ENCODE data around the gene ZNF827. TPM values are rescaled to one million over a fixed set of nuclear protein-coding genes. Genes with fewer than 3 reads are reported as not detected.

The ZNF827 gene
- total RNA-seq, 1 donor = 10.7 TPM

- H3K4me3 ChIP-seq (ENCODE audit: low read depth, low read length) = no peak overlapping the region
- no peak for TF ChIP-seq CTCF (IDR thresholded peaks at IDR 0.05; ENCODE audit: insufficient read depth, low read length)
- DNase-seq (ENCODE audit: low read depth) = no peak
Observed at GRCh38 chr4:145799223-145799622, 139.4 kb downstream of the ZNF827 start.

GRCh38 chr4:145797278-145797677 lies 141.3 kb downstream of the ZNF827 start:
- H3K4me3 ChIP-seq (ENCODE audit: low read depth, low read length) = no peak overlapping the region
- DNase-seq (ENCODE audit: low read depth) = no peak
- TF ChIP-seq CTCF (IDR thresholded peaks at IDR 0.05; ENCODE audit: insufficient read depth, low read length) = no peak

- no peak overlapping the region for H3K4me3 ChIP-seq (ENCODE audit: low read depth, low read length)
- no peak for TF ChIP-seq CTCF (IDR thresholded peaks at IDR 0.05; ENCODE audit: insufficient read depth, low read length)
Observed at GRCh38 chr4:145796346-145796745, 142.3 kb downstream of the ZNF827 start.

GRCh38 chr4:145795521-145795920 lies 143.1 kb downstream of the ZNF827 start:
- H3K4me3 ChIP-seq (ENCODE audit: low read depth, low read length) = no peak overlapping the region
- TF ChIP-seq CTCF (IDR thresholded peaks at IDR 0.05; ENCODE audit: insufficient read depth, low read length) = no peak
- DNase-seq (ENCODE audit: low read depth) = no peak

More at GRCh38 chr4:145796346-145796745, 142.3 kb downstream of the ZNF827 start:
- no peak for DNase-seq (ENCODE audit: low read depth)

- no peak overlapping the region for H3K4me3 ChIP-seq (ENCODE audit: low read depth, low read length)
- no peak for DNase-seq (ENCODE audit: low read depth)
- no peak for TF ChIP-seq CTCF (IDR thresholded peaks at IDR 0.05; ENCODE audit: insufficient read depth, low read length)
Observed at GRCh38 chr4:145792429-145792828, 146.2 kb downstream of the ZNF827 start.

- H3K4me3 ChIP-seq (ENCODE audit: low read depth, low read length) = no peak overlapping the region
- no peak for TF ChIP-seq CTCF (IDR thresholded peaks at IDR 0.05; ENCODE audit: insufficient read depth, low read length)
- no peak for DNase-seq (ENCODE audit: low read depth)
Observed at GRCh38 chr4:145791988-145792387, 146.6 kb downstream of the ZNF827 start.

- H3K4me3 ChIP-seq (ENCODE audit: low read depth, low read length) = no peak overlapping the region
- DNase-seq (ENCODE audit: low read depth) = no peak
- no peak for TF ChIP-seq CTCF (IDR thresholded peaks at IDR 0.05; ENCODE audit: insufficient read depth, low read length)
Observed at GRCh38 chr4:145788755-145789154, 149.9 kb downstream of the ZNF827 start.

All from fibroblast of the aortic adventitia (primary cell).